K562 (cell line): ENCODE data around the gene PAGE1.

ENCODE experiments used
- CXXC5 ChIP-seq: fragments of 250-450 bp; sonication (Bioruptor Pico); IDR thresholded peaks from 2 replicates; pipeline ENCODE4 v1.8.0; 2022; ENCODE audit warnings: inconsistent platforms, mild to moderate bottlenecking, moderate library complexity
- TF ChIP-seq, protein P1 (sequence below): sonication (generic); formaldehyde crosslinking; IDR thresholded peaks from 2 replicates; pipeline ENCODE4 v1.9.0; 2022; ENCODE audit warnings: mild to moderate bottlenecking, missing genetic modification reagents
- TF ChIP-seq, protein P2 (sequence below): fragments of 450-650 bp; formaldehyde crosslinking; IDR thresholded peaks from 2 replicates; pipeline ENCODE4 v1.4.0; 2022; ENCODE audit warnings: mild to moderate bottlenecking, moderate library complexity

DNA sequence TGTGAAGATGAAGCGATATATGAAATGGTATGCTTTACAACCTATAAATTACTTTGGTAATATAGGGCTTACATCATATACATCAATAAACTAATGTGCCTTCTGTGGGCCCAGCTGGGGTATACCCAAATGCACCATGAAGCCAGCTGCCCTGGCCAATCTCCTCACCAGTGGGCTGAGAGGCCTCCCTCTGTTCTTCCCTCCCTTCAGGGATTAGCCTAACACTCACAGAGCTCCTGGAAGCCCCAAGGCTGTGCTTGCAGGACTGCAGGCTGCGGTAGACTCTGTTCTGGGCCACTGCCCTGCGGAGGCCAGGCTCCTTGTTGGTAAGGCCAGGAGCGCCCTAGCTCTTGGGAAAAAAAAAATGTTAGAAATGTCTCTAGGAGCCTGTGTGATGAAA is 33.9 kb downstream of the PAGE1 start:
- no peak for TF ChIP-seq CXXC5 (CRISPR knock-in tag)
- TF ChIP-seq, protein P1, sequence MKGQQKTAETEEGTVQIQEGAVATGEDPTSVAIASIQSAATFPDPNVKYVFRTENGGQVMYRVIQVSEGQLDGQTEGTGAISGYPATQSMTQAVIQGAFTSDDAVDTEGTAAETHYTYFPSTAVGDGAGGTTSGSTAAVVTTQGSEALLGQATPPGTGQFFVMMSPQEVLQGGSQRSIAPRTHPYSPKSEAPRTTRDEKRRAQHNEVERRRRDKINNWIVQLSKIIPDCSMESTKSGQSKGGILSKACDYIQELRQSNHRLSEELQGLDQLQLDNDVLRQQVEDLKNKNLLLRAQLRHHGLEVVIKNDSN (CRISPR knock-in tag): no peak
- TF ChIP-seq, protein P2, sequence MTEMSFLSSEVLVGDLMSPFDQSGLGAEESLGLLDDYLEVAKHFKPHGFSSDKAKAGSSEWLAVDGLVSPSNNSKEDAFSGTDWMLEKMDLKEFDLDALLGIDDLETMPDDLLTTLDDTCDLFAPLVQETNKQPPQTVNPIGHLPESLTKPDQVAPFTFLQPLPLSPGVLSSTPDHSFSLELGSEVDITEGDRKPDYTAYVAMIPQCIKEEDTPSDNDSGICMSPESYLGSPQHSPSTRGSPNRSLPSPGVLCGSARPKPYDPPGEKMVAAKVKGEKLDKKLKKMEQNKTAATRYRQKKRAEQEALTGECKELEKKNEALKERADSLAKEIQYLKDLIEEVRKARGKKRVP: no peak
